ENCODE measurements around the gene MATN4.

MATN4 gene, protein sequence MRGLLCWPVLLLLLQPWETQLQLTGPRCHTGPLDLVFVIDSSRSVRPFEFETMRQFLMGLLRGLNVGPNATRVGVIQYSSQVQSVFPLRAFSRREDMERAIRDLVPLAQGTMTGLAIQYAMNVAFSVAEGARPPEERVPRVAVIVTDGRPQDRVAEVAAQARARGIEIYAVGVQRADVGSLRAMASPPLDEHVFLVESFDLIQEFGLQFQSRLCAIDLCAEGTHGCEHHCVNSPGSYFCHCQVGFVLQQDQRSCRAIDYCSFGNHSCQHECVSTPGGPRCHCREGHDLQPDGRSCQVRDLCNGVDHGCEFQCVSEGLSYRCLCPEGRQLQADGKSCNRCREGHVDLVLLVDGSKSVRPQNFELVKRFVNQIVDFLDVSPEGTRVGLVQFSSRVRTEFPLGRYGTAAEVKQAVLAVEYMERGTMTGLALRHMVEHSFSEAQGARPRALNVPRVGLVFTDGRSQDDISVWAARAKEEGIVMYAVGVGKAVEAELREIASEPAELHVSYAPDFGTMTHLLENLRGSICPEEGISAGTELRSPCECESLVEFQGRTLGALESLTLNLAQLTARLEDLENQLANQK

GRCh38 chr20:45308117-45308778, at the start of gene MATN4:
Gene MATN4, minus strand, starts transcription at chr20:45308299. Its CDS starts 2,717 bp downstream, at chr20:45305582.
- Histone ChIP-seq H3K27ac (ENCODE audit: low read depth, low read length) (no peak within 1 kb of the TSS), H3K9me3 (ENCODE audit: insufficient read depth, low read length) (no peaks in the 10 kb centered on the region), H3K9me2 (replicated peaks; ENCODE audit: insufficient read depth, low read length) (no peaks in the 10 kb centered on the region), H4K20me1 (ENCODE audit: low read depth, low read length) (no peaks in the 10 kb centered on the region), H2AFZ (ENCODE audit: low read depth, low read length, severe bottlenecking) (no peak within 1 kb of the TSS), H3K4me3 (ENCODE audit: insufficient read depth, low read length, poor library complexity, severe bottlenecking) (no peak within 1 kb of the TSS), H3K9ac (ENCODE audit: low read length) (no peak within 1 kb of the TSS), H3K4me2 (ENCODE audit: low read depth, low read length, poor library complexity, severe bottlenecking) (no peak within 1 kb of the TSS), H3F3A (ENCODE audit: insufficient read depth) (no peaks in the 10 kb centered on the region), H3K79me2 (ENCODE audit: insufficient read depth, low read length) (no peaks in the 10 kb centered on the region), H3K36me3 (ENCODE audit: low read length) (no peaks in the 10 kb centered on the region), H3K27me3 (ENCODE audit: low read length) (no peaks in the 10 kb centered on the region)
- no peak for TF ChIP-seq CTCF (IDR thresholded peaks at IDR 0.05; ENCODE audit: insufficient read depth, low read length, poor library complexity, severe bottlenecking)
- TF ChIP-seq EZH2phosphoT487 (conservative IDR thresholded peaks at IDR 0.05; ENCODE audit: low read length): no peak

- Histone ChIP-seq H3K36me3 (ENCODE audit: low read length) (no peaks in the 10 kb centered on the region), H3F3A (ENCODE audit: insufficient read depth) (no peaks in the 10 kb centered on the region), H3K9me2 (replicated peaks; ENCODE audit: insufficient read depth, low read length) (no peaks in the 10 kb centered on the region), H3K9ac (ENCODE audit: low read length) (no peak overlapping the region), H4K20me1 (ENCODE audit: low read depth, low read length) (no peaks in the 10 kb centered on the region), H3K9me3 (ENCODE audit: insufficient read depth, low read length) (no peaks in the 10 kb centered on the region), H3K79me2 (ENCODE audit: insufficient read depth, low read length) (no peaks in the 10 kb centered on the region), H3K27ac (ENCODE audit: low read depth, low read length) (no peak overlapping the region), H3K4me2 (ENCODE audit: low read depth, low read length, poor library complexity, severe bottlenecking) (no peak overlapping the region), H3K4me3 (ENCODE audit: insufficient read depth, low read length, poor library complexity, severe bottlenecking) (no peak overlapping the region), H3K27me3 (ENCODE audit: low read length) (no peaks in the 10 kb centered on the region), H2AFZ (ENCODE audit: low read depth, low read length, severe bottlenecking) (no peak overlapping the region)
- TF ChIP-seq EZH2phosphoT487 (conservative IDR thresholded peaks at IDR 0.05; ENCODE audit: low read length): no peak
- no peak for TF ChIP-seq CTCF (IDR thresholded peaks at IDR 0.05; ENCODE audit: insufficient read depth, low read length, poor library complexity, severe bottlenecking)
Measured at GRCh38 chr20:45355209-45356084, 47.3 kb upstream of the MATN4 start.

DNA sequence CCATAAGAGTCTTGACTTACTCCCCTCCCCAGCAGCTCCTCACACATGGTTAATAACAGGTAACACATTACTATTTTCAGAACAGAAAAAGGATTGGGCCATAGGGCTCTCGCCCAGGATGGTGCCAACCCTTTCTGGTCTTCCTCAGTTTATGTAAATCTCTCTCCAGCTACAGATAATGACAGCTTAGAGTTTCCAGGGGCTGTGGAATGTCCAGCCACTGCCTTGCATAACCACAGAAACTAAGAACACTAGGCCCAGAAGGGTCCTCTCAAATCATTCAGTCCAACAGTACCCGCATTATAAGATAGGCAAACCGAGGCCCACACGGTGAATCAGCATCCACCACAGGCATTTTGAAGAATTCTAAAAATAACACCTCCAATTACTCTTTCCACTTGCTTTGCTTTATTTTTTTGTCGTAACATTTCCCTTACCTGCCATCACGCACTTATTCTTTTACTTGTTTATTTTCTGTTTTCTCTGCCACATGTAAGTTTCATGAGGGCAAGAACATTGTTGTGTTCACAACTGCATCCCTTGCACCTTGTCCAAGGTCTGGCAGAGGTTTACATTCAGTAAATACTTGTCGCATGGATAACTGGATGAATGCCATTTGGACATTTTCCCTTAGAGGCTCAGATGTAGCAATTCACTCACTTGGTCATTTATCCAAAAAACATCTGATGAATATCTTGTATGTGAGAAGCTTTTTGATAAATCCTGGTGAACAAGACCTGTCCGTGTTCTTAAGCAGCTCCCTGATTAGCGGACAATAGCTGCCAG, 46.5 kb upstream of the MATN4 start:
- Histone ChIP-seq H2AFZ (ENCODE audit: low read depth, low read length, severe bottlenecking) (no peak overlapping the region), H3K27me3 (ENCODE audit: low read length) (no peaks in the 10 kb centered on the region), H3K9me3 (ENCODE audit: insufficient read depth, low read length) (no peaks in the 10 kb centered on the region), H3K4me3 (ENCODE audit: insufficient read depth, low read length, poor library complexity, severe bottlenecking) (no peak overlapping the region), H3K4me2 (ENCODE audit: low read depth, low read length, poor library complexity, severe bottlenecking) (no peak overlapping the region), H3K27ac (ENCODE audit: low read depth, low read length) (no peak overlapping the region), H3K9me2 (replicated peaks; ENCODE audit: insufficient read depth, low read length) (no peaks in the 10 kb centered on the region), H3K9ac (ENCODE audit: low read length) (no peak overlapping the region), H3K79me2 (ENCODE audit: insufficient read depth, low read length) (no peaks in the 10 kb centered on the region), H3F3A (ENCODE audit: insufficient read depth) (no peaks in the 10 kb centered on the region), H4K20me1 (ENCODE audit: low read depth, low read length) (no peaks in the 10 kb centered on the region), H3K36me3 (ENCODE audit: low read length) (no peaks in the 10 kb centered on the region)
- TF ChIP-seq CTCF (IDR thresholded peaks at IDR 0.05; ENCODE audit: insufficient read depth, low read length, poor library complexity, severe bottlenecking) (no peak), EZH2phosphoT487 (conservative IDR thresholded peaks at IDR 0.05; ENCODE audit: low read length) (no peak)
